GM10266 (cell line): ENCODE results near the gene CHL1.

ENCODE experiments used
- DNase-seq: peaks from one replicate; pipeline ENCODE4 v3.0.0; 2012; ENCODE audit errors: extremely low spot score
- CTCF ChIP-seq: IDR thresholded peaks from 2 replicates; pipeline ENCODE4 v1.5.1; 2012; ENCODE audit warnings: mild to moderate bottlenecking, low read depth; ENCODE audit not compliant: control insufficient read depth, insufficient read depth; ENCODE audit errors: missing control alignments

CHL1 gene

GRCh38 chr3:247916-248315 lies 51.4 kb downstream of the CHL1 start:
- no peak for TF ChIP-seq CTCF
- DNase-seq = no peak

DNA sequence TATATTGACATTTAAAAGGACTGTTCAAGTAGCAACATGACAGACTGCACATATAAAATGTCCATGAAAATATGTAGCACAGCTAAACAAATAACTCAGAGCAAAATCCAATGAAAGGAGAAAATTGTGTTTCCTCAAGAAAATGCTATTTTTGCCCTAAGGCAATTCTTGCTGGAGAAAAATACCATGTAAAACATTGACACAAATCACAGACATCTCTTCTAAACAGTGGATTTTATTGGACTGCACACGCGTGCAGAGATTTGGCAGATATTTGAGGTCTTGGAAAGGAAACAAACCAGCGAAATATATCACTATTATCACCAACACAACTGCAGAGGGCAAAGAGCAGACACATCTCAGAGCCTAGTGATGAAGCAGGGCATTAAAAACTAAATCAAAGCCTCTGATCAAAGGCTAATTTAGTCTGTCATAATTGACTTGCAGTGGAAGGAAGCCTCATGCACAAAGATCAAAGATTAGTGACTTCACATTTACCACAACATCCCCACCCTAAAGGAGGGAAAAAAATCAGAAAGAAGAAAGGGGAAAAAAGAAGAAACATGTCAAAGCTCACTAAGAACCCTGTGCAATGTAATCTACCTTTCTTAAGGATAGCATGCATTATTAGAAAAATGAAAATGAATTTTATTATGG lies 52.4 kb downstream of the CHL1 start:
- no peak for TF ChIP-seq CTCF
- DNase-seq = no peak

DNA sequence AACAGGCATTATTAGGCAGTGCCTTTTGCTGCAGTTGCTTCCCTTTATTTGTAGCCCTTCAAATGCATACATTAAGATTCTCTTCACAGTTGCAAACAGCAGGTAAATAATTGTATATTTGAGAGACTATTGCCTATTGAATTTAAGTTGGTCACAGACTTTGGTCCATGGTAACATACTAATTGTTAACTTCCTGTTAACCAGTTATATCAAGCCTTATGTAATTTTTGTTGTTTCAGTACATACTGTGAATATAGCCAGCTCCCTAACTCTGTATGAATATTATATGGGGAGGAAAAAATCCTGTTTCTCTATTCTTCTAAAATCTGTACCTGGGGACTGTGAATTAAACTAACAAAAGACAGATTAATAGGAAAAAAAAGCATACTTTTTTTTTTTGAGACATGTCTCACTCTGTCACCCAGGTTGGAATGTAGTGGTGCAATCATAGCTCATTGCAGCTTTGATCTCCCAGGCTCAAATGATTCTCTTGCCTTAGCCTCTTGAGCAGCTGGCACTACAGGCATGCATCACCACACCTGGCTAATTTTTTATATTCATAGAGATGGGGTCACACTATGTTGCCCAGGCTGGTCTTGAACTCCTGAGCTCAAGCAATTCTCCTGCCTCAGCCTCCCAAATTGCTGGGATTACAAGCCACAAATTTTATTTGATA lies 53.2 kb downstream of the CHL1 start:
- DNase-seq = no peak
- no peak for TF ChIP-seq CTCF

DNA sequence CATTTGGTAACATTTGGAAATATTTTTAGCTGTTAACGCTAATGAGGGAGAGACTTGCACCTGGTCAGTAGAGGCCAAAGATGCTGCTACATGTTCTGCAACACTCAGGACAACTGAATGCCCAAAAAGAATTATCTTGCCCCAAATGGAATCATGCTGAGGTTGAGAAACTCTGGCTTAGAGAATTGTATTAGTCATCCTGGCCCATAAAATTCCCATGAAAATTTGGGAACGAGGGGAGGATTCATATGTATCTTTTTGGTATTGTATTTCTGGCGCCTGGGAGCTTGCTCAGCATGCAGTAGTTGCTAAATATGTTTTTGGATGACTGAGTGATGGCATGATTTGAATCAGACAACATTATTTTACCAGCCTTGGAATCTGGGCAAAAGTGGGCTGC lies 59.9 kb downstream of the CHL1 start:
- no peak for DNase-seq

GRCh38 chr3:257826-258225 lies 61.3 kb downstream of the CHL1 start:
- TF ChIP-seq CTCF = no peak
- DNase-seq = no peak

More for the DNA sequence above, 59.9 kb downstream of the CHL1 start:
- TF ChIP-seq CTCF = no peak

GRCh38 chr3:260898-261297 lies 64.3 kb downstream of the CHL1 start:
- no peak for DNase-seq
- no peak for TF ChIP-seq CTCF

GRCh38 chr3:263393-263792 lies 66.8 kb downstream of the CHL1 start:
- TF ChIP-seq CTCF = no peak
- DNase-seq = no peak
